Astrocyte of the cerebellum (primary cell): ENCODE data around the gene PMEPA1.
A peak's percentile ranks its signal among the peaks of the same experiment; 100 is the strongest.

ENCODE experiments used
- DNase-seq: peaks from one replicate; pipeline ENCODE4 v3.0.0-alpha.2; 2011; ENCODE audit warnings: low read depth
- H3K4me3 ChIP-seq: 2 replicates; pipeline ENCODE4 v1.5.1; 2011; ENCODE audit warnings: mild to moderate bottlenecking, low read depth, low read length, moderate library complexity
- in situ Hi-C: cut with HindIII; loops from 2 replicates; pipeline ENCODE4 v1.10.0; 2017; ENCODE audit warnings: low sequenced_read_pairs
- TF ChIP-seq, protein P1 (sequence below): IDR thresholded peaks from 2 replicates; pipeline ENCODE4 v1.5.1; 2012; ENCODE audit warnings: low read length, low read depth, moderate library complexity, mild to moderate bottlenecking; ENCODE audit errors: missing control alignments

Gene PMEPA1

DNA sequence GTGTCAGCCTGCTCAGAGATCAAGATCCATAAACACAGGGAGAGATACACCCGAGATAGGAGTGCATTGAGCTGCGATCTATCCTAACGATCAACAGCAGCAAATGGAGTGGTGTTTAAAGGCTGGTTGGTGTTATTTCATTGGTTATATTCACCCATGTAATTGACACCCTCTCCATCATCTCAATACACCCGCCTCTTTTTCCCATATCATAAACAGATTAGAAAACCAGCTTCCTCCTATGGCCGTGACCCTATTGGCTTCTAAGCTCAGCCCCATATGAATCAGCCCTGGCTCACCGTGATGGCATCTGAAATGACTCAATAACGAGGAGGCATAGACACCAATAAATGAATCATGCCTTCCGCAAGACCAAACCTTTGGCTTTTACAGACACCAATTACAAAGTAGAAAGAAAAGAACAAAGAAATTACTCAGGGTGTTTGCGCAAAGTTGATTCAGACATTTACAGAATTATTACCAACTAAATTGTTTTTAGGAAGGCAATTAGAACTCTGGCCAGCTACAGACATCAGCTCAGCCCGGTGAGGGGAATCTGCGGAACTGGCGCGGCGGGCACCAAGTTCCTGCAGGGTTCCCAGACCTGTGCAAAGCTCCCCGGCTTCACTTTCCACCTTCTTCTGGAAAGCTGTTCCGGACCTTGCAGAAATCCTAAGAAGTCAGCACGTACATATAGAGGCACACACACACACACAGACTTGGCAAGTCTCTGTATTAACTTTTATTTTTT lies 11.5 kb downstream of the PMEPA1 start:
- in situ Hi-C loops = no loop called here
- H3K4me3 ChIP-seq = peak overlapping the region; percentile 14
- peak; percentile 92 for DNase-seq
- TF ChIP-seq, protein P1, sequence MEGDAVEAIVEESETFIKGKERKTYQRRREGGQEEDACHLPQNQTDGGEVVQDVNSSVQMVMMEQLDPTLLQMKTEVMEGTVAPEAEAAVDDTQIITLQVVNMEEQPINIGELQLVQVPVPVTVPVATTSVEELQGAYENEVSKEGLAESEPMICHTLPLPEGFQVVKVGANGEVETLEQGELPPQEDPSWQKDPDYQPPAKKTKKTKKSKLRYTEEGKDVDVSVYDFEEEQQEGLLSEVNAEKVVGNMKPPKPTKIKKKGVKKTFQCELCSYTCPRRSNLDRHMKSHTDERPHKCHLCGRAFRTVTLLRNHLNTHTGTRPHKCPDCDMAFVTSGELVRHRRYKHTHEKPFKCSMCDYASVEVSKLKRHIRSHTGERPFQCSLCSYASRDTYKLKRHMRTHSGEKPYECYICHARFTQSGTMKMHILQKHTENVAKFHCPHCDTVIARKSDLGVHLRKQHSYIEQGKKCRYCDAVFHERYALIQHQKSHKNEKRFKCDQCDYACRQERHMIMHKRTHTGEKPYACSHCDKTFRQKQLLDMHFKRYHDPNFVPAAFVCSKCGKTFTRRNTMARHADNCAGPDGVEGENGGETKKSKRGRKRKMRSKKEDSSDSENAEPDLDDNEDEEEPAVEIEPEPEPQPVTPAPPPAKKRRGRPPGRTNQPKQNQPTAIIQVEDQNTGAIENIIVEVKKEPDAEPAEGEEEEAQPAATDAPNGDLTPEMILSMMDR = no peak

DNA sequence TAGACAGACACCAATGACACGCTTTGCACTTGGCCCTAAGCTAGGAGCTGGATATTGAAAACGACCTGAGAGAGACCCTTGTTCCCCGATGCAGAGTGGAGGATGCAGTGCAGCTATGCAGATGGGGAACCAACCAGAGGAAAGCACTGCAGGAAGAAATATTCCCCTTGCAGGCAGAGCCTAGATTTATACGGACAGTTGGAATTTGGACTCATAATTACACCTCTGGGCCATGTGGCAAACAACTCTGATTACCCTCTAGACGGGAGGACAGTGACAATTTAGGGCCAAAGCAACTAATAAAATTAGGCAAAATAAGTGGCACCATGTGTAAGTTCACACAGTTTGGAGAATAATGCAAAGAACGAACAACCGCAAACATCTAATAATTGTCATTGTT lies 12.3 kb downstream of the PMEPA1 start:
- in situ Hi-C loops = no loop called here

DNA sequence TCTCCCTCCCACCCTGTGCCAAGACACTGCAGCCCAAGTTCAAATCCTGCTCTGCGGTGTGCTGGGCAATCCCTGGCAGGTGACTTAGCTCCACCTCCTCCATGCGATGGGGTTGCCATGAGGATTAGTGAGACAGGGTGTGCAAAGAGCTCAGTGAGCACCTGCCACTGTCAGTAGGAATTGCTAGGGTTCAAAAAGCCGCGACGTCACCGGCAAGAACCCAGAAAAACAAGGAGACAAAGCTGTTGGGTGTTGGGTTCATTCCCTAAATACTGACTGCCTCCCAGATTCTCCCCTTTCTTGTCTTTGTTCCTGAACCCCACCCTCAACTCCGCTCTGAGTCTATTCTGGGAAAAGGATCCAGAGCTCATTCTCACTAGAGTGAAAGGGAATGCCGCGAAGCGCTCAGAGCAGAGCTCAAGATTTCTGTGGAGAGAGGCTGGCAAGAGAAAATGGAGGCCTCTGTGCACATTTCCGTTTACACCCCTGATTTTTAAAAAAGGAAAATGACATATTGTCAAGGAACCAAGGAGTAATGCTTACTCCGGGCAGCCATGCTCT lies 13.3 kb downstream of the PMEPA1 start:
- no peak for DNase-seq
- in situ Hi-C loops = no loop called here
- H3K4me3 ChIP-seq = no peak overlapping the region
- TF ChIP-seq, protein P1 = no peak

More for the DNA sequence above, 12.3 kb downstream of the PMEPA1 start:
- DNase-seq = no peak
- H3K4me3 ChIP-seq = no peak overlapping the region
- TF ChIP-seq, protein P1 = no peak

DNA sequence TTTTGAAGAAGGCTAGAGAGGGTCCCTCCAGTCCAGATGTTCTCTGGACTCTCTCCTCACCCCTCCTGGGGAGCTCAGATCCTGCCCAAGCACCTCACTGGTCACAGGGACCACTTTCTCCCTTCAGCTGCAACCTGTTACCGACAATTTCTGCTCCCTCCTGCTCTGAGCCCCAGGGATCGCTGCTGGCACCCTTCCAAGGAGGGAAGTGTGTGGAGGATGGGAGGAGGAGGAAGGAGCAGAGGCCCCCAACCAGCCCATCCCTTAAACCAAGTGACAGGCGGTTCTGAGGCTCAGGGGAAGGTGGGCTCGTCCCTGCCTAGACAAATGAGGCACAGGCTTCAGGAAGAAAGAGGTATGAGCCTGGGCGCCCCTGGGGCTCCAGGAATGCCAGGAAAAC lies 13.9 kb downstream of the PMEPA1 start:
- in situ Hi-C loops = no loop called here
- H3K4me3 ChIP-seq = no peak overlapping the region
- no peak for DNase-seq
- TF ChIP-seq, protein P1 = no peak

DNA sequence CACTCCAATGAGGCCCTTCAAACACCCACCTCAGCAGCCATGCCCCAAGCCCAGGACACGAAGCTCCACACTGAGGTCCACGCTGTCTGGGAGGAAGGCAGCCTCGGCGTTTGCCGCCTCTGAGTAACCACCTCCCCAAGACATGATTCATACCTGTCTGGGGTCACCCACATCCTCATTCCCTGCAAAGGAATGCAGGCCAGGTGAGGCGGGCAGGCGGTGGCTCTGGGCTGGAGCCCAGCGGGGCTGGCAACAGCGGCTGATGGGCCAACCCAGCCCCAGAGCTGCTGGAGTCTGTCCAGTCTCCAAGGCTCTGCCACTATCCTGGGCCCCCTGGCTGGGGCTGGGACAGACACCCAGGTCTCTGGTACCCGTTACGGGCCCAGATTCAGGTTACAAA lies 14.8 kb downstream of the PMEPA1 start:
- in situ Hi-C loops = no loop called here
- DNase-seq = no peak
- no peak overlapping the region for H3K4me3 ChIP-seq
- TF ChIP-seq, protein P1 = no peak

DNA sequence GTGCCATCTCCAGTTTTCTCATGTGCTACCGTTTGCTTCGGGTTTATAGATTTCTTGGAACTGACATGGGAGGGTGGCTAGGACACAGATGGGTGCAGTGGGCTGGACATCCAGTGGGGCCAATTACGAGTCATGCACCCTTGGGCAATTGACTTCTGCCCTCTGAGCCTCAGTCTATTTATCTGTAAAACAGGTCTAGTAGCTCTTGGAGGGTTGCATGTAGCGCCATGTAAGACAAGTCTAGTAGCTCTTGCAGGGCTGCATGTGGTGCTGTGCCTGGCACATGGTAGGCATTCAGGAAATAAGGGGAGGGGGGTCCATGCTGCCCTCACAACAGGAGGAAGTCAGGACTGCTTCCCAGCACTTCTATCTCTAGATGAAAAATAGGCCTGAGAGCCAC lies 15.3 kb downstream of the PMEPA1 start:
- no peak overlapping the region for H3K4me3 ChIP-seq
- TF ChIP-seq, protein P1 = no peak
- in situ Hi-C loops = no loop called here
- DNase-seq = no peak
